Transverse colon (tissue), 4 donors: Measurements from ENCODE around the gene GLIS1.

Source experiments
- POLR2AphosphoS5 ChIP-seq, 3 donors: sonication (generic); formaldehyde crosslinking; IDR thresholded peaks; one replicate each; pipeline ENCODE4 v1.6.1; 2016; ENCODE audit warnings: antibody characterized with exemption in 3 of 3
- TF ChIP-seq, protein P1 (sequence below), 5 experiments: fragments of 200-600 bp in 3 of 5; fragments of 450-650 bp in 2 of 5; sonication (generic) in 3 of 5; IDR thresholded peaks; 1 replicate in 2 of 5; 2 replicates in 3 of 5; pipeline ENCODE4 v1.5.1; 2016 to 2017; ENCODE audit warnings: antibody characterized with exemption in 5 of 5, inconsistent platforms in 3 of 5, mild to moderate bottlenecking in 2 of 5, moderate library complexity in 1 of 5

DNA sequence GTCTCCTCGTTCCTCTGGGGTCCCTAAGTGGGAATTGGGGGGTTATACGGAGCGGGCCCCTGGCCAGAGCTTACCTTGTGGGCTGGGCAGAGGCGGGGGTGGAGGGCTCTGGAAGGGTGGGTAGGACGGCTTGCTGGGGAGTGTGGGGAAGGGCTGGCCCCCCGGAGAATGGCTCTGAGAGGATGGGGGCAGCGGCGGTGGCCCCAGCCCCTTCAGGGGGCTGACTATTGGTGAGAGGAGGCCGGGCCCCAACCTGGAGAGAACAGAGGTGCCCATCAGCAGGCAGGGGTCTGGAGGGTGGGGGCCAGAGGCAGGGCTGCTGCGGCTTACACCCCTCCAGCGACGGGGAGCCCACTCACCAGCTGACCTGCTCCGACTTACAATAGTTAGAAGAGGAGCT, 229.2 kb downstream of the GLIS1 start:
- TF ChIP-seq, protein P1, sequence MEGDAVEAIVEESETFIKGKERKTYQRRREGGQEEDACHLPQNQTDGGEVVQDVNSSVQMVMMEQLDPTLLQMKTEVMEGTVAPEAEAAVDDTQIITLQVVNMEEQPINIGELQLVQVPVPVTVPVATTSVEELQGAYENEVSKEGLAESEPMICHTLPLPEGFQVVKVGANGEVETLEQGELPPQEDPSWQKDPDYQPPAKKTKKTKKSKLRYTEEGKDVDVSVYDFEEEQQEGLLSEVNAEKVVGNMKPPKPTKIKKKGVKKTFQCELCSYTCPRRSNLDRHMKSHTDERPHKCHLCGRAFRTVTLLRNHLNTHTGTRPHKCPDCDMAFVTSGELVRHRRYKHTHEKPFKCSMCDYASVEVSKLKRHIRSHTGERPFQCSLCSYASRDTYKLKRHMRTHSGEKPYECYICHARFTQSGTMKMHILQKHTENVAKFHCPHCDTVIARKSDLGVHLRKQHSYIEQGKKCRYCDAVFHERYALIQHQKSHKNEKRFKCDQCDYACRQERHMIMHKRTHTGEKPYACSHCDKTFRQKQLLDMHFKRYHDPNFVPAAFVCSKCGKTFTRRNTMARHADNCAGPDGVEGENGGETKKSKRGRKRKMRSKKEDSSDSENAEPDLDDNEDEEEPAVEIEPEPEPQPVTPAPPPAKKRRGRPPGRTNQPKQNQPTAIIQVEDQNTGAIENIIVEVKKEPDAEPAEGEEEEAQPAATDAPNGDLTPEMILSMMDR (IDR thresholded peaks at IDR 0.05), result no peak
- TF ChIP-seq POLR2AphosphoS5 (IDR thresholded peaks at IDR 0.05), result no peak
